ENCODE results near the gene C14orf119.
"Not testable (repeated sequence)": the region's sequence is repeated elsewhere in the genome, so short reads cannot be mapped to it uniquely, and the experiment has no call there.

DNA sequence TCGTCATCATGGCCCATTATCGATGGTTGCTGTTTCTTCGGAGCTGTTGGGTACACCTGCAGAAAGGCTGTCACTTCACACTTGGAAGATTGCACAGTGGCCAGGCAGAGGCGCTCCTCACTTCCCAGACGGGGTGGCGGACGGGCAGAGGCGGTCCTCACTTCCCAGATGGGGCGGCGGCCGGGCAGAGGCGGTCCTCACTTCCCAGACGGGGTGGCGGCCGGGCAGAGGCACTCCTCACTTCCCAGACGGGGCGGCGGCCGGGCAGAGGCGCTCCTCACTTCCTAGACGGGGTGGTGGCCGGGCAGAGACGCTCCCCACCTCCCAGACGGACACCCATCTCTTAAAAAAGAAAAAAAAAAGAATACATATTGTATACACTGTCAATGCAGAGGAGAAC is 12.9 kb downstream of the C14orf119 start:
- TF ChIP-seq, protein P1, sequence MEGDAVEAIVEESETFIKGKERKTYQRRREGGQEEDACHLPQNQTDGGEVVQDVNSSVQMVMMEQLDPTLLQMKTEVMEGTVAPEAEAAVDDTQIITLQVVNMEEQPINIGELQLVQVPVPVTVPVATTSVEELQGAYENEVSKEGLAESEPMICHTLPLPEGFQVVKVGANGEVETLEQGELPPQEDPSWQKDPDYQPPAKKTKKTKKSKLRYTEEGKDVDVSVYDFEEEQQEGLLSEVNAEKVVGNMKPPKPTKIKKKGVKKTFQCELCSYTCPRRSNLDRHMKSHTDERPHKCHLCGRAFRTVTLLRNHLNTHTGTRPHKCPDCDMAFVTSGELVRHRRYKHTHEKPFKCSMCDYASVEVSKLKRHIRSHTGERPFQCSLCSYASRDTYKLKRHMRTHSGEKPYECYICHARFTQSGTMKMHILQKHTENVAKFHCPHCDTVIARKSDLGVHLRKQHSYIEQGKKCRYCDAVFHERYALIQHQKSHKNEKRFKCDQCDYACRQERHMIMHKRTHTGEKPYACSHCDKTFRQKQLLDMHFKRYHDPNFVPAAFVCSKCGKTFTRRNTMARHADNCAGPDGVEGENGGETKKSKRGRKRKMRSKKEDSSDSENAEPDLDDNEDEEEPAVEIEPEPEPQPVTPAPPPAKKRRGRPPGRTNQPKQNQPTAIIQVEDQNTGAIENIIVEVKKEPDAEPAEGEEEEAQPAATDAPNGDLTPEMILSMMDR (IDR thresholded peaks at IDR 0.05): not testable (repeated sequence)
- TF ChIP-seq, protein P2, sequence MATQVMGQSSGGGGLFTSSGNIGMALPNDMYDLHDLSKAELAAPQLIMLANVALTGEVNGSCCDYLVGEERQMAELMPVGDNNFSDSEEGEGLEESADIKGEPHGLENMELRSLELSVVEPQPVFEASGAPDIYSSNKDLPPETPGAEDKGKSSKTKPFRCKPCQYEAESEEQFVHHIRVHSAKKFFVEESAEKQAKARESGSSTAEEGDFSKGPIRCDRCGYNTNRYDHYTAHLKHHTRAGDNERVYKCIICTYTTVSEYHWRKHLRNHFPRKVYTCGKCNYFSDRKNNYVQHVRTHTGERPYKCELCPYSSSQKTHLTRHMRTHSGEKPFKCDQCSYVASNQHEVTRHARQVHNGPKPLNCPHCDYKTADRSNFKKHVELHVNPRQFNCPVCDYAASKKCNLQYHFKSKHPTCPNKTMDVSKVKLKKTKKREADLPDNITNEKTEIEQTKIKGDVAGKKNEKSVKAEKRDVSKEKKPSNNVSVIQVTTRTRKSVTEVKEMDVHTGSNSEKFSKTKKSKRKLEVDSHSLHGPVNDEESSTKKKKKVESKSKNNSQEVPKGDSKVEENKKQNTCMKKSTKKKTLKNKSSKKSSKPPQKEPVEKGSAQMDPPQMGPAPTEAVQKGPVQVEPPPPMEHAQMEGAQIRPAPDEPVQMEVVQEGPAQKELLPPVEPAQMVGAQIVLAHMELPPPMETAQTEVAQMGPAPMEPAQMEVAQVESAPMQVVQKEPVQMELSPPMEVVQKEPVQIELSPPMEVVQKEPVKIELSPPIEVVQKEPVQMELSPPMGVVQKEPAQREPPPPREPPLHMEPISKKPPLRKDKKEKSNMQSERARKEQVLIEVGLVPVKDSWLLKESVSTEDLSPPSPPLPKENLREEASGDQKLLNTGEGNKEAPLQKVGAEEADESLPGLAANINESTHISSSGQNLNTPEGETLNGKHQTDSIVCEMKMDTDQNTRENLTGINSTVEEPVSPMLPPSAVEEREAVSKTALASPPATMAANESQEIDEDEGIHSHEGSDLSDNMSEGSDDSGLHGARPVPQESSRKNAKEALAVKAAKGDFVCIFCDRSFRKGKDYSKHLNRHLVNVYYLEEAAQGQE (IDR thresholded peaks at IDR 0.05; ENCODE audit: insufficient read depth in 1 of 2, low read depth in 2 of 2, low read length in 1 of 2): not testable (repeated sequence)
- not testable (repeated sequence) for TF ChIP-seq POLR2AphosphoS5 (IDR thresholded peaks at IDR 0.05; ENCODE audit: low read depth, low read length)

All from Panc1 (cell line).